Thoracic aorta (tissue), 2 donors: ENCODE measurements around the gene OR10P1. TPM values are rescaled to one million over a fixed set of nuclear protein-coding genes. Genes with fewer than 3 reads are reported as not detected.

Source experiments
- ATAC-seq: fragments of 150-250 bp; one replicate; pipeline ENCODE4 v1.8.0; 2017; ENCODE audit warnings: low read depth; ENCODE audit not compliant: insufficient number of reproducible peaks, low FRiP score
- DNase-seq: peaks from one replicate; pipeline ENCODE4 v3.0.0-alpha.2; 2020; ENCODE audit warnings: low spot score
- H3K27ac ChIP-seq, 2 donors: fragments of 200-600 bp; sonication (generic); 1 replicate in 1 of 2; 2 replicates in 1 of 2; pipeline ENCODE4 v1.5.1; 2016; ENCODE audit warnings: mild to moderate bottlenecking in 2 of 2, moderate library complexity in 2 of 2
- H3K27me3 ChIP-seq: fragments of 200-600 bp; sonication (generic); replicated peaks from 2 replicates; pipeline ENCODE4 v1.6.0; 2016; ENCODE audit warnings: mild to moderate bottlenecking; ENCODE audit not compliant: insufficient read depth
- H3K36me3 ChIP-seq: fragments of 200-600 bp; sonication (generic); one replicate; pipeline ENCODE4 v1.5.1; 2016
- H3K4me1 ChIP-seq, 2 donors: fragments of 200-600 bp; sonication (generic); 1 replicate in 1 of 2; 2 replicates in 1 of 2; pipeline versions ENCODE4 v1.5.1 to v1.6.0; 2016; ENCODE audit warnings: low read depth in 2 of 2, mild to moderate bottlenecking in 1 of 2; ENCODE audit not compliant: control insufficient read depth in 1 of 2
- H3K4me3 ChIP-seq: fragments of 200-600 bp; sonication (generic); 2 replicates; pipeline ENCODE4 v1.5.1; 2016; ENCODE audit warnings: mild to moderate bottlenecking
- H3K9me3 ChIP-seq: fragments of 200-600 bp; sonication (generic); 2 replicates; pipeline ENCODE4 v1.5.1; 2016
- total RNA-seq, 2 donors: library from RNA; depleted of rRNA; stranded (reverse); fragments of >200 nt; gene quantifications; one replicate each; pipeline versions ENCODE4 v1.1.0 to v1.2.3, GENCODE V29; 2016
- TF ChIP-seq, protein P1 (sequence below): fragments of 200-600 bp; sonication (generic); IDR thresholded peaks from one replicate; pipeline ENCODE4 v1.5.1; 2019; ENCODE audit warnings: antibody characterized with exemption

The OR10P1 gene
- total RNA-seq, 2 donors from 2014 or later = not detected

DNA sequence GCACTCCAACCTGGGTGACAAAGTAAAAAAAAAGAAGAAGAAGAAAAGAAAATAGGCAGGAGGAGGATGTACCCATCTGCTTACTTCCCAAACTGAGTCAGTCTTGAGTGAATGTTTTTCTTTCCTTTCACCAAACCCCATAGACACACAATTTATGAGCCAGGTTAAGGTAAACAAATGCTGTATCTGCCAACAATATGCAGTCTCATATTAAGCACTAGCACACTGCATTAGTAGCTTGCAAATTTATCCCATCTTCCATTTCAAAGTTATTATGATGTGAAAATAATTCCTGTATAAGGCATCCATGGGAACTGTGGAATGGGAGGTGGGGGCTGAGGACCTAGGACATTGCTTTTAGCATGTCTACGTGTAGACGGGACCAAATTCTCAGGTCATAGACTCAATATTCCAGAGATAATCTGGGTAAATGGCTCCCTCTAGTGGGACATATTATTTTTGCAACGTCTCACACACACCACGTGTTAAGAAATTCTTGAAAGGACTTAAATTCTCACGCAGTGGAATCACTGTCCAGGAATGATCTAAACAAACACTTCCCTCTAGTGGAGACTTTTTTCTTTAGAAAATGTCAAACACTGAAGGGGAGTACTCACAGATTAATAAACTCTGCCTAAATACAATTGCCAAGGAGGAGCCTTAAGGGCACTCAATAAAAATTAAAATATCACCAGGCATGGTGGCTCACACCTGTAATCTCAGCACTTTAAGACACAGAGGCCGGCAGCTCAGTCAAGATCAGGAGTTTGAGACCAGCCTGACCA, 17.1 kb upstream of the OR10P1 start:
- Histone ChIP-seq H3K4me1 (no peaks in the 10 kb centered on the region), H3K4me3 (no peak overlapping the region), H3K27me3 (no peaks in the 10 kb centered on the region), H3K27ac (no peak overlapping the region), H3K9me3 (no peaks in the 10 kb centered on the region), H3K36me3 (no peaks in the 10 kb centered on the region)
- ATAC-seq (peak; percentile 85), DNase-seq (no peak)
- TF ChIP-seq, protein P1, sequence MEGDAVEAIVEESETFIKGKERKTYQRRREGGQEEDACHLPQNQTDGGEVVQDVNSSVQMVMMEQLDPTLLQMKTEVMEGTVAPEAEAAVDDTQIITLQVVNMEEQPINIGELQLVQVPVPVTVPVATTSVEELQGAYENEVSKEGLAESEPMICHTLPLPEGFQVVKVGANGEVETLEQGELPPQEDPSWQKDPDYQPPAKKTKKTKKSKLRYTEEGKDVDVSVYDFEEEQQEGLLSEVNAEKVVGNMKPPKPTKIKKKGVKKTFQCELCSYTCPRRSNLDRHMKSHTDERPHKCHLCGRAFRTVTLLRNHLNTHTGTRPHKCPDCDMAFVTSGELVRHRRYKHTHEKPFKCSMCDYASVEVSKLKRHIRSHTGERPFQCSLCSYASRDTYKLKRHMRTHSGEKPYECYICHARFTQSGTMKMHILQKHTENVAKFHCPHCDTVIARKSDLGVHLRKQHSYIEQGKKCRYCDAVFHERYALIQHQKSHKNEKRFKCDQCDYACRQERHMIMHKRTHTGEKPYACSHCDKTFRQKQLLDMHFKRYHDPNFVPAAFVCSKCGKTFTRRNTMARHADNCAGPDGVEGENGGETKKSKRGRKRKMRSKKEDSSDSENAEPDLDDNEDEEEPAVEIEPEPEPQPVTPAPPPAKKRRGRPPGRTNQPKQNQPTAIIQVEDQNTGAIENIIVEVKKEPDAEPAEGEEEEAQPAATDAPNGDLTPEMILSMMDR = peak; percentile 84

DNA sequence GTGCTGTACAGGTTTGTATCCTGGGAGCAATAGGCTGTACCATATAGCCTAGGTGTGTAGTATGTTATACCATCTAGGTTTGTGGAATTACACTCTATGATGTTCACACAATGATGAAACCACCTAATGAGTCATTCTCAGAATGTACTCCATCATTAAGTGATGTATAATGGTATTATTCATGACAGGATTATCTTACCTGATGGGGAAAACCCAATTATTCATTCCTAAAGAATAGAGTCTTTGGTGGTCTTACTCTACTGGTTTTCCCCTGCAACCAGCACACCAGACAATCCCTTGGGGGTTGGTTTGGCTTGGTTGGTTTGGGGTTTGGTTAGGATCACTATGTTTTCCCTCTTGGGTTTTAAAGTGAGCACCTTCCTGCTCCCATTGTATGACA, 12.6 kb upstream of the OR10P1 start:
- Histone ChIP-seq H3K36me3 (no peaks in the 10 kb centered on the region), H3K4me1 (no peaks in the 10 kb centered on the region)
- TF ChIP-seq, protein P1 = no peak

DNA sequence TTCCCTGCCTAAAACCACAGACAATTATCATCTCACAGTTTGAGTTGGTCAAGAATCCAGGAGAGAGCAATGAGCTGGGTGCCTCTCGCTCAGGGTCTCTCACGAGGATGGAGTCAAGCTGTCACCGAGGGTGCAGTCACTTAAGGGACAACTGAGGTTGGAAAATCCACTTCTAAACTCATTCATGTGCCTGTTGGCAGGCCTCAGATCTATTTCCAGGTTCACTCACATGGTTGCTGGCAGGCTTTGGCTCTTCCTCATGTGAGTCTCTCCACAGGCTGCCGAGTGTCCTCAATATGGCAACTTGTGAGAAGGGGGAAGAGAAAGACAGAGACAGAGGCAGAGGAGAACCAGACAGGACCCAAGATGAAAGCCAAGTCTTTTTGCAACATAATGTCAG, 10.5 kb upstream of the OR10P1 start:
- Histone ChIP-seq H3K36me3 (no peaks in the 10 kb centered on the region), H3K27me3 (no peaks in the 10 kb centered on the region), H3K9me3 (no peaks in the 10 kb centered on the region), H3K4me3 (no peak overlapping the region), H3K27ac (no peak overlapping the region), H3K4me1 (no peaks in the 10 kb centered on the region)
- TF ChIP-seq, protein P1 = no peak
- DNase-seq (no peak), ATAC-seq (no peak)

More for the DNA sequence above, 12.6 kb upstream of the OR10P1 start:
- no peak for ATAC-seq
- no peaks in the 10 kb centered on the region for H3K27me3 ChIP-seq
- H3K9me3 ChIP-seq = no peaks in the 10 kb centered on the region
- H3K27ac ChIP-seq = no peak overlapping the region
- DNase-seq = no peak
- no peak overlapping the region for H3K4me3 ChIP-seq

DNA sequence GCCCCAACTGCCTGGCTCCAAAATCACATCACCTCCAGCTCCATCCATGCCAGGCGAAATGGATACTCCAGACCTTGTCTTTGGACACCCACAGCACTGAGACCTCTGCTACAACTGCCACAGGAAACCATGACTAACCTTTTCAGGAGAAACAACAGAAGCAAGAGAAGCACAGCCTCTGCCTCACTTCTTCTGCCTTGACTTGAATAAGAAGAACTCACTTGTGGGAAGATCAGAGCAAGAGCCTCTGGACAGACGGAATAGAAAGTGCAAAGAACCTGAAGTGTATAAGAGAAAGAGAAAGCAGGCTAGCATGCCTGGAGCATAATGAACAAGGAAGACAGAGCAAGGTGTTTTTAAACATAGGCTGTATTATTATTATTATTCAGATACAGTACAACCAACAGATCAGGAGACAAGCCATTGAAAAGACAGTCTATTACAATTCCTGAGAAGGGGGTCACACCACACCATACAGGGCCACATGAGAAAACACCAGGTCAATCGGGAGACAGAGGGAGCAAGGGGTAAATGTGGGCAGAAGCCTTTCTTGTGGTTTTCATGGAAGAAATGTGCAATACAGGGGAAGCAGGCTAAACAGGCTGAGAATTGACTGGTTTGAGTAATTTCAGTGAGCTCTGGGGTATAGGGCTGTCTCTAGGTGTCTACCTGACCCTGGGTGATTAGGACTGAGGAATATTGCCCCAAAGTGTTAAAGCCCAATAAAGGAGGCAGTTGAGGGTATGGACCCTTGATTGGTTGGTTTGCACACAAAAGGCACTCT, 7.4 kb upstream of the OR10P1 start:
- H3K36me3 ChIP-seq = no peaks in the 10 kb centered on the region
- ATAC-seq (no peak), DNase-seq (no peak)
- no peaks in the 10 kb centered on the region for H3K4me1 ChIP-seq
- TF ChIP-seq, protein P1 = no peak
- H3K4me3 ChIP-seq = no peak overlapping the region
- H3K27me3 ChIP-seq = no peaks in the 10 kb centered on the region
- no peak overlapping the region for H3K27ac ChIP-seq
- no peaks in the 10 kb centered on the region for H3K9me3 ChIP-seq

DNA sequence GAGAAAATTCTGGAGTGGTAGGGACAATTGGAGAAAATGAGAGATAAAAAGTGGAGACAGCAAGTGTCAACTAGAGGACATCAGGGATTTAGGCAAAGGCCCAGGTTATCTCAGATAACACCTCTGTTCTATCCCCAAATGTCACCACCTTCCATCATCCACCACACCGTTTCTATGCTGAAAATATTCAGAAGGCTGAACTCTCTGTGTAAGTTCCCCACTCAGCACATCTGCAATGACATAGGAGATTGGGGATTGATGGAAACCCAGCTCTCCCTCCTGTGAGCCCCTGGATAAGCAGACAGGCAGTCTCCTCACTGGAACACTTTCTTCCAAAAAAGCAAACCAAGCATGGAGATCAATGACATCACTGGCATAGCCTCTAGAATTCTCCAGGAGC, 5.6 kb upstream of the OR10P1 start:
- TF ChIP-seq, protein P1 = no peak
- no peaks in the 10 kb centered on the region for H3K36me3 ChIP-seq
- H3K4me3 ChIP-seq = no peak overlapping the region
- DNase-seq (no peak), ATAC-seq (no peak)
- H3K9me3 ChIP-seq = no peaks in the 10 kb centered on the region
- no peaks in the 10 kb centered on the region for H3K4me1 ChIP-seq
- no peaks in the 10 kb centered on the region for H3K27me3 ChIP-seq
- H3K27ac ChIP-seq = no peak overlapping the region
